GM23338 (cell line): ENCODE data around the gene SLC6A3.

Experiments
- CREB1 ChIP-seq: fragments of 250-450 bp; sonication (Bioruptor Pico); IDR thresholded peaks from 2 replicates; pipeline ENCODE4 v1.5.0; 2020; ENCODE audit warnings: low read depth, mild to moderate bottlenecking, moderate library complexity
- EZH2 ChIP-seq: fragments of 200-600 bp; sonication (generic); IDR thresholded peaks from one replicate; pipeline ENCODE4 v1.8.0; 2017; ENCODE audit warnings: antibody characterized with exemption, mild to moderate bottlenecking, low read depth; ENCODE audit not compliant: unreplicated experiment
- EZH2phosphoT487 ChIP-seq: fragments of 200-600 bp; sonication (generic); IDR thresholded peaks from one replicate; pipeline ENCODE4 v1.8.1; 2018; ENCODE audit warnings: antibody characterized with exemption; ENCODE audit not compliant: unreplicated experiment
- NANOG ChIP-seq: IDR thresholded peaks from 2 replicates; pipeline ENCODE4 v1.6.1; 2016; ENCODE audit warnings: antibody characterized with exemption, borderline replicate concordance
- POLR2AphosphoS5 ChIP-seq: IDR thresholded peaks from 2 replicates; pipeline ENCODE4 v1.6.1; 2016; ENCODE audit warnings: antibody characterized with exemption, low read depth
- ZNF331 ChIP-seq: fragments of 250-450 bp; sonication (Bioruptor Pico); IDR thresholded peaks from 2 replicates; pipeline ENCODE4 v1.5.0; 2020; ENCODE audit warnings: low read depth, mild to moderate bottlenecking, moderate library complexity
- TF ChIP-seq, protein P1 (sequence below), 2 experiments: fragments of 200-600 bp in 1 of 2; sonication (generic) in 1 of 2; conservative IDR thresholded peaks; 2 replicates each; pipeline versions ENCODE4 v1.5.1 to v1.6.1; 2016 to 2017; ENCODE audit warnings: antibody characterized with exemption in 2 of 2, low read depth in 2 of 2, mild to moderate bottlenecking in 2 of 2, moderate library complexity in 1 of 2
- TF ChIP-seq, protein P2 (sequence below): IDR thresholded peaks from one replicate; pipeline ENCODE4 v1.6.1; 2018; ENCODE audit warnings: antibody characterized with exemption; ENCODE audit not compliant: unreplicated experiment

DNA sequence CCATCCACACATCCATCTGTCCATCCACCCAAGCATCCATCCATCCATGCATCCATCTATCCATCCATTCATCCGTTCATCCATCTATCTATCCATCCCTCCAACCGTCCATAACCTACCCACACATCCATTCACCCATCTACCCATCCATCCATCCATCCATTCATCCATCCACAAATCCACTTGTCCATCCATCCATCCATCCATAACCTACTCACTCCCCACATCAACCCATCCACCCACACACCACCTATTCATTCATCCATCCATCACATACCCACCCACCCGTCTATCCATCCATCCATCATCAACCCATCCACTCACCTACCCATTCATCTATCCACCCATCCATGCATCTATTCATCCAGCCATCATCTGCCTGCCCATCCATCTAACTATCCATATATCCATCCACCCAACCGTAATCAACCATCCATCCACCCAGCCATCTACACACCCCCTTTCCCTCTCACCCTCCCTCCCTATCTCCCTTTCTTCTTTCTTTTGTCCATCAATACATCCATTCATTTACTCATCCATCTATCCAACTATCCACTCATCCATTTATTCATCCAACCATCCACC is 56.8 kb downstream of the SLC6A3 start:
- no peak for TF ChIP-seq POLR2AphosphoS5
- TF ChIP-seq CREB1 (CRISPR knock-in tag): no peak
- TF ChIP-seq, protein P1, sequence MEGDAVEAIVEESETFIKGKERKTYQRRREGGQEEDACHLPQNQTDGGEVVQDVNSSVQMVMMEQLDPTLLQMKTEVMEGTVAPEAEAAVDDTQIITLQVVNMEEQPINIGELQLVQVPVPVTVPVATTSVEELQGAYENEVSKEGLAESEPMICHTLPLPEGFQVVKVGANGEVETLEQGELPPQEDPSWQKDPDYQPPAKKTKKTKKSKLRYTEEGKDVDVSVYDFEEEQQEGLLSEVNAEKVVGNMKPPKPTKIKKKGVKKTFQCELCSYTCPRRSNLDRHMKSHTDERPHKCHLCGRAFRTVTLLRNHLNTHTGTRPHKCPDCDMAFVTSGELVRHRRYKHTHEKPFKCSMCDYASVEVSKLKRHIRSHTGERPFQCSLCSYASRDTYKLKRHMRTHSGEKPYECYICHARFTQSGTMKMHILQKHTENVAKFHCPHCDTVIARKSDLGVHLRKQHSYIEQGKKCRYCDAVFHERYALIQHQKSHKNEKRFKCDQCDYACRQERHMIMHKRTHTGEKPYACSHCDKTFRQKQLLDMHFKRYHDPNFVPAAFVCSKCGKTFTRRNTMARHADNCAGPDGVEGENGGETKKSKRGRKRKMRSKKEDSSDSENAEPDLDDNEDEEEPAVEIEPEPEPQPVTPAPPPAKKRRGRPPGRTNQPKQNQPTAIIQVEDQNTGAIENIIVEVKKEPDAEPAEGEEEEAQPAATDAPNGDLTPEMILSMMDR (conservative IDR thresholded peaks at IDR 0.05; ENCODE audit: low read depth in 2 of 2): no peak
- TF ChIP-seq EZH2: no peak
- no peak for TF ChIP-seq EZH2phosphoT487
- TF ChIP-seq, protein P2, sequence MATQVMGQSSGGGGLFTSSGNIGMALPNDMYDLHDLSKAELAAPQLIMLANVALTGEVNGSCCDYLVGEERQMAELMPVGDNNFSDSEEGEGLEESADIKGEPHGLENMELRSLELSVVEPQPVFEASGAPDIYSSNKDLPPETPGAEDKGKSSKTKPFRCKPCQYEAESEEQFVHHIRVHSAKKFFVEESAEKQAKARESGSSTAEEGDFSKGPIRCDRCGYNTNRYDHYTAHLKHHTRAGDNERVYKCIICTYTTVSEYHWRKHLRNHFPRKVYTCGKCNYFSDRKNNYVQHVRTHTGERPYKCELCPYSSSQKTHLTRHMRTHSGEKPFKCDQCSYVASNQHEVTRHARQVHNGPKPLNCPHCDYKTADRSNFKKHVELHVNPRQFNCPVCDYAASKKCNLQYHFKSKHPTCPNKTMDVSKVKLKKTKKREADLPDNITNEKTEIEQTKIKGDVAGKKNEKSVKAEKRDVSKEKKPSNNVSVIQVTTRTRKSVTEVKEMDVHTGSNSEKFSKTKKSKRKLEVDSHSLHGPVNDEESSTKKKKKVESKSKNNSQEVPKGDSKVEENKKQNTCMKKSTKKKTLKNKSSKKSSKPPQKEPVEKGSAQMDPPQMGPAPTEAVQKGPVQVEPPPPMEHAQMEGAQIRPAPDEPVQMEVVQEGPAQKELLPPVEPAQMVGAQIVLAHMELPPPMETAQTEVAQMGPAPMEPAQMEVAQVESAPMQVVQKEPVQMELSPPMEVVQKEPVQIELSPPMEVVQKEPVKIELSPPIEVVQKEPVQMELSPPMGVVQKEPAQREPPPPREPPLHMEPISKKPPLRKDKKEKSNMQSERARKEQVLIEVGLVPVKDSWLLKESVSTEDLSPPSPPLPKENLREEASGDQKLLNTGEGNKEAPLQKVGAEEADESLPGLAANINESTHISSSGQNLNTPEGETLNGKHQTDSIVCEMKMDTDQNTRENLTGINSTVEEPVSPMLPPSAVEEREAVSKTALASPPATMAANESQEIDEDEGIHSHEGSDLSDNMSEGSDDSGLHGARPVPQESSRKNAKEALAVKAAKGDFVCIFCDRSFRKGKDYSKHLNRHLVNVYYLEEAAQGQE: no peak
- no peak for TF ChIP-seq ZNF331 (CRISPR knock-in tag)
- TF ChIP-seq NANOG: no peak
